Upper lobe of left lung (tissue), 6 donors: Measurements from ENCODE around the gene TMPRSS3. TPM values are rescaled to one million over a fixed set of nuclear protein-coding genes. Genes with fewer than 3 reads are reported as not detected.

ENCODE experiments used
- ATAC-seq, 2 donors: fragments of 200-7000 bp; cut with Tn5 transposase; one replicate each; pipeline ENCODE4 v1.9.1; 2022; ENCODE audit warnings: mild to moderate bottlenecking in 2 of 2, moderate library complexity in 2 of 2; ENCODE audit not compliant: low FRiP score in 2 of 2
- DNase-seq, 2 donors: peaks; one replicate each; pipeline ENCODE4 v3.0.0-alpha.2; 2019 to 2020
- H3K27ac ChIP-seq, 4 donors: fragments of 200-600 bp; sonication (generic); one replicate each; pipeline ENCODE4 v1.5.1; 2016 to 2019
- H3K27me3 ChIP-seq, 4 donors: fragments of 200-600 bp; sonication (generic); one replicate each; pipeline ENCODE4 v1.5.1; 2017 to 2019
- H3K36me3 ChIP-seq, 4 donors: fragments of 200-600 bp; sonication (generic); one replicate each; pipeline ENCODE4 v1.5.1; 2016 to 2019
- H3K4me1 ChIP-seq, 4 donors: fragments of 200-600 bp; sonication (generic); one replicate each; pipeline ENCODE4 v1.5.1; 2018 to 2019
- H3K4me3 ChIP-seq, 4 donors: fragments of 200-600 bp; sonication (generic); one replicate each; pipeline ENCODE4 v1.5.1; 2017 to 2019; ENCODE audit warnings: mild to moderate bottlenecking in 2 of 4, moderate library complexity in 1 of 4
- H3K9me3 ChIP-seq, 4 donors: fragments of 200-600 bp; sonication (generic); one replicate each; pipeline ENCODE4 v1.5.1; 2018 to 2019
- CTCF ChIP-seq, 6 experiments: fragments of 450-650 bp in 4 of 6; fragments of 200-600 bp in 2 of 6; sonication (generic) in 2 of 6; IDR thresholded peaks; one replicate each; pipeline ENCODE4 v1.5.1; 2016 to 2019; ENCODE audit warnings: antibody characterized with exemption in 6 of 6
- EP300 ChIP-seq, 4 donors: sonication (generic); formaldehyde crosslinking; IDR thresholded peaks; one replicate each; pipeline ENCODE4 v1.5.1; 2017; ENCODE audit warnings: antibody characterized with exemption in 4 of 4, control low read depth in 2 of 4
- POLR2A ChIP-seq, 4 donors: fragments of 450-650 bp; IDR thresholded peaks; one replicate each; pipeline ENCODE4 v1.5.1; 2016 to 2017; ENCODE audit warnings: antibody characterized with exemption in 4 of 4, mild to moderate bottlenecking in 2 of 4
- POLR2AphosphoS5 ChIP-seq, 2 donors: sonication (generic); formaldehyde crosslinking; IDR thresholded peaks; one replicate each; pipeline ENCODE4 v1.5.1; 2017; ENCODE audit warnings: antibody characterized with exemption in 2 of 2
- WGBS, 2 donors: methylation state at CpG; one replicate each; pipeline ENCODE4 v1.1.5; 2017 to 2018; 5-methylcytosine and 5-hydroxymethylcytosine counted together
- total RNA-seq, 6 donors: library from RNA; depleted of rRNA in 4 of 6; stranded (reverse); fragments of >200 nt in 4 of 6; gene quantifications; one replicate each; pipeline versions ENCODE4 v1.1.0 to v1.2.1, GENCODE V29; 2016 to 2021
- donor health status: DM: no; HTN: no; CAD: no; lungs with moderate emphysema.
- donor health status: DM: no; HTN: yes; CAD: no; lungs with severe emphysema.

TMPRSS3 gene
- total RNA-seq, 6 donors from 2014 or later = 3.5 to 12.5 (median 5.8) TPM

- Histone ChIP-seq H3K4me3 (no peak overlapping the region), H3K36me3 (no peaks in the 10 kb centered on the region), H3K27ac (no peak overlapping the region), H3K27me3 (no peaks in the 10 kb centered on the region), H3K9me3 (peaks cover 0 to 3% (median 0%) of the 10 kb centered on the region in 4 donors), H3K4me1 (no peaks in the 10 kb centered on the region)
- 62 to 73% methylated on average over 3 of the region's 3 CpGs for whole genome bisulfite sequencing, 2 donors
- no peak for ATAC-seq
- no peak for TF ChIP-seq CTCF (IDR thresholded peaks at IDR 0.05)
- no peak for TF ChIP-seq EP300 (IDR thresholded peaks at IDR 0.05)
- TF ChIP-seq POLR2AphosphoS5 (IDR thresholded peaks at IDR 0.05) = no peak
- DNase-seq = no peak
Measured at GRCh38 chr21:42357307-42357706, 38.5 kb downstream of the TMPRSS3 start.

GRCh38 chr21:42356650-42357049 lies 39.2 kb downstream of the TMPRSS3 start:
- Histone ChIP-seq H3K27ac (no peak overlapping the region), H3K36me3 (no peaks in the 10 kb centered on the region), H3K4me3 (no peak overlapping the region), H3K4me1 (no peaks in the 10 kb centered on the region), H3K27me3 (no peaks in the 10 kb centered on the region), H3K9me3 (peaks cover 0 to 3% (median 0%) of the 10 kb centered on the region in 4 donors)
- DNase-seq (no peak), ATAC-seq (no peak)
- no peak for TF ChIP-seq POLR2AphosphoS5 (IDR thresholded peaks at IDR 0.05)
- no peak for TF ChIP-seq CTCF (IDR thresholded peaks at IDR 0.05)
- no peak for TF ChIP-seq POLR2A (IDR thresholded peaks at IDR 0.05)
- 64 to 83% methylated on average over 6 of the region's 6 CpGs for WGBS, 2 donors

- TF ChIP-seq CTCF (IDR thresholded peaks at IDR 0.05) (no peak), POLR2A (IDR thresholded peaks at IDR 0.05) (no peak)
Measured at GRCh38 chr21:42356046-42356445, 39.8 kb downstream of the TMPRSS3 start.

GRCh38 chr21:42353623-42354022 lies 42.2 kb downstream of the TMPRSS3 start:
- ATAC-seq (no peak), DNase-seq (no peak)
- Histone ChIP-seq H3K27me3 (no peaks in the 10 kb centered on the region), H3K27ac (no peak overlapping the region), H3K4me3 (no peak overlapping the region), H3K9me3 (no peaks in the 10 kb centered on the region), H3K36me3 (no peaks in the 10 kb centered on the region), H3K4me1 (no peaks in the 10 kb centered on the region)
- WGBS, 2 donors = 83 to 85% methylated on average over 5 of the region's 5 CpGs
- TF ChIP-seq EP300 (IDR thresholded peaks at IDR 0.05) (no peak), CTCF (IDR thresholded peaks at IDR 0.05) (no peak), POLR2AphosphoS5 (IDR thresholded peaks at IDR 0.05) (no peak), POLR2A (IDR thresholded peaks at IDR 0.05) (no peak)

More at GRCh38 chr21:42356046-42356445, 39.8 kb downstream of the TMPRSS3 start:
- Histone ChIP-seq H3K27ac (no peak overlapping the region), H3K9me3 (peaks cover 0 to 3% (median 0%) of the 10 kb centered on the region in 4 donors), H3K4me3 (no peak overlapping the region), H3K4me1 (no peaks in the 10 kb centered on the region), H3K27me3 (no peaks in the 10 kb centered on the region), H3K36me3 (no peaks in the 10 kb centered on the region)
- ATAC-seq (no peak), DNase-seq (no peak)
- 82 to 85% methylated on average over 2 of the region's 2 CpGs for WGBS, 2 donors

GRCh38 chr21:42352441-42353095 lies 43.3 kb downstream of the TMPRSS3 start:
- Histone ChIP-seq H3K27me3 (no peaks in the 10 kb centered on the region), H3K27ac (no peak overlapping the region), H3K4me3 (no peak overlapping the region), H3K9me3 (no peaks in the 10 kb centered on the region), H3K36me3 (no peaks in the 10 kb centered on the region), H3K4me1 (no peaks in the 10 kb centered on the region)
- TF ChIP-seq CTCF (IDR thresholded peaks at IDR 0.05) = no peak
- no peak for TF ChIP-seq POLR2AphosphoS5 (IDR thresholded peaks at IDR 0.05)
- no peak for TF ChIP-seq POLR2A (IDR thresholded peaks at IDR 0.05)
- TF ChIP-seq EP300 (IDR thresholded peaks at IDR 0.05) = no peak
- 86 to 88% methylated on average over 10 to 14 of the region's 14 CpGs for WGBS, 2 donors
- ATAC-seq (no peak), DNase-seq (no peak)
